Naive B cell (primary cell): ENCODE data around the gene ZNF335. TPM values are rescaled to one million over a fixed set of nuclear protein-coding genes. Genes with fewer than 3 reads are reported as not detected.

Experiments used
- ATAC-seq, 2 donors: fragments of 150-1000 bp; cut with Tn5 transposase; 2 replicates each; pipeline ENCODE4 v1.10.0; 2021; ENCODE audit warnings: low read depth in 2 of 2, mild to moderate bottlenecking in 2 of 2, moderate library complexity in 2 of 2
- DNase-seq: peaks from one replicate; pipeline ENCODE4 v3.0.0; 2022
- H3K27ac Mint-ChIP-seq, 6 donors: one replicate each; pipeline ENCODE4 v1.8.0; 2020 to 2022; ENCODE audit warnings: mild to moderate bottlenecking in 6 of 6, mixed read lengths in 6 of 6, moderate library complexity in 5 of 6, inconsistent platforms in 2 of 6
- H3K27me3 Mint-ChIP-seq, 3 donors: one replicate each; pipeline ENCODE4 v1.8.0; 2021 to 2022; ENCODE audit warnings: mixed read lengths in 3 of 3, mild to moderate bottlenecking in 1 of 3
- H3K36me3 Mint-ChIP-seq, 2 donors: one replicate each; pipeline ENCODE4 v1.8.0; 2020 to 2022; ENCODE audit warnings: mixed read lengths in 2 of 2, inconsistent platforms in 1 of 2, mild to moderate bottlenecking in 1 of 2
- H3K4me1 Mint-ChIP-seq, 3 donors: one replicate each; pipeline ENCODE4 v1.8.0; 2020 to 2022; ENCODE audit warnings: mixed read lengths in 3 of 3, inconsistent platforms in 1 of 3, mild to moderate bottlenecking in 1 of 3, moderate library complexity in 1 of 3
- H3K4me3 Mint-ChIP-seq, 8 donors: one replicate each; pipeline ENCODE4 v1.8.0; 2020 to 2022; ENCODE audit warnings: mild to moderate bottlenecking in 8 of 8, mixed read lengths in 8 of 8, moderate library complexity in 8 of 8, inconsistent platforms in 2 of 8
- H3K9me3 Mint-ChIP-seq, 7 donors: one replicate each; pipeline ENCODE4 v1.8.0; 2020 to 2022; ENCODE audit warnings: mixed read lengths in 7 of 7, mild to moderate bottlenecking in 5 of 7, inconsistent platforms in 2 of 7, moderate library complexity in 1 of 7
- polyA plus RNA-seq, 6 donors: library from polyadenylated mRNA; unstranded; fragments of 300-500 nt; fragmentation: Illumina TruSeq; gene quantifications; one replicate each; pipeline ENCODE4 v1.2.3, GENCODE V29; 2021; ENCODE audit warnings: low read depth in 6 of 6

The ZNF335 gene
- polyA plus RNA-seq, 6 donors from 2014 or later, result 10.4 to 24.3 (median 15.5) TPM

GRCh38 chr20:45926731-45927070 is 45.3 kb downstream of the ZNF335 start:
- peaks cover 0 to 10% (median 4%) of the 10 kb centered on the region in 3 donors for H3K27me3 Mint-ChIP-seq
- H3K36me3 Mint-ChIP-seq, result no peaks in the 10 kb centered on the region
- no peak overlapping the region for H3K4me3 Mint-ChIP-seq
- H3K9me3 Mint-ChIP-seq, result no peaks in the 10 kb centered on the region
- no peak for DNase-seq
- H3K4me1 Mint-ChIP-seq, result peaks cover 0 to 15% (median 5%) of the 10 kb centered on the region in 3 donors
- H3K27ac Mint-ChIP-seq, result no peak overlapping the region
- no peak for ATAC-seq

- no peak for DNase-seq
- Mint-ChIP-seq H3K27me3 (peaks cover 0 to 17% (median 11%) of the 10 kb centered on the region in 3 donors), H3K36me3 (no peaks in the 10 kb centered on the region), H3K9me3 (no peaks in the 10 kb centered on the region), H3K4me1 (peaks cover 0 to 18% (median 7%) of the 10 kb centered on the region in 3 donors), H3K27ac (no peak overlapping the region), H3K4me3 (no peak overlapping the region)
- ATAC-seq, result no peak
Measured at GRCh38 chr20:45925821-45926506, 46.0 kb downstream of the ZNF335 start.

- Mint-ChIP-seq H3K4me3 (no peak overlapping the region), H3K27me3 (peaks cover 4 to 29% (median 25%) of the 10 kb centered on the region in 3 donors), H3K9me3 (no peaks in the 10 kb centered on the region), H3K4me1 (peaks cover 0 to 18% (median 7%) of the 10 kb centered on the region in 3 donors), H3K27ac (peak overlapping the region in 1 of 6 donors; percentile 47), H3K36me3 (no peaks in the 10 kb centered on the region)
- ATAC-seq (no peak), DNase-seq (no peak)
Measured at GRCh38 chr20:45924391-45925261, 47.4 kb downstream of the ZNF335 start.

GRCh38 chr20:45921337-45922189 is 50.4 kb downstream of the ZNF335 start:
- peaks cover 4 to 45% (median 32%) of the 10 kb centered on the region in 3 donors for H3K27me3 Mint-ChIP-seq
- peak overlapping the region in 1 of 6 donors; percentile 38 for H3K27ac Mint-ChIP-seq
- no peaks in the 10 kb centered on the region for H3K36me3 Mint-ChIP-seq
- H3K4me3 Mint-ChIP-seq, result no peak overlapping the region
- DNase-seq (no peak), ATAC-seq (no peak)
- H3K9me3 Mint-ChIP-seq, result no peaks in the 10 kb centered on the region
- H3K4me1 Mint-ChIP-seq, result peaks cover 0 to 6% (median 4%) of the 10 kb centered on the region in 3 donors

- H3K9me3 Mint-ChIP-seq, result peaks cover 0 to 2% (median 0%) of the 10 kb centered on the region in 7 donors
- H3K27me3 Mint-ChIP-seq, result peaks cover 4 to 54% (median 39%) of the 10 kb centered on the region in 3 donors
- H3K36me3 Mint-ChIP-seq, result no peaks in the 10 kb centered on the region
- peak overlapping the region in 1 of 8 donors; percentile 29 for H3K4me3 Mint-ChIP-seq
- ATAC-seq (no peak), DNase-seq (no peak)
- peaks cover 0 to 6% (median 4%) of the 10 kb centered on the region in 3 donors for H3K4me1 Mint-ChIP-seq
- H3K27ac Mint-ChIP-seq, result peak overlapping the region in 1 of 6 donors; percentile 38
Measured at GRCh38 chr20:45920462-45921336, 51.3 kb downstream of the ZNF335 start.

- Mint-ChIP-seq H3K9me3 (peaks cover 0 to 2% (median 0%) of the 10 kb centered on the region in 7 donors), H3K36me3 (no peaks in the 10 kb centered on the region), H3K4me1 (peaks cover 0 to 6% (median 4%) of the 10 kb centered on the region in 3 donors), H3K27me3 (peaks cover 4 to 54% (median 39%) of the 10 kb centered on the region in 3 donors), H3K4me3 (no peak overlapping the region), H3K27ac (no peak overlapping the region)
- DNase-seq (no peak), ATAC-seq (no peak)
Measured at GRCh38 chr20:45919542-45920399, 52.2 kb downstream of the ZNF335 start.

- peak overlapping the region in 1 of 6 donors; percentile 14 for H3K27ac Mint-ChIP-seq
- peaks cover 0 to 2% (median 0%) of the 10 kb centered on the region in 7 donors for H3K9me3 Mint-ChIP-seq
- DNase-seq, result no peak
- H3K4me1 Mint-ChIP-seq, result peaks cover 0 to 6% (median 4%) of the 10 kb centered on the region in 3 donors
- peaks cover 10 to 62% (median 47%) of the 10 kb centered on the region in 3 donors for H3K27me3 Mint-ChIP-seq
- H3K4me3 Mint-ChIP-seq, result no peak overlapping the region
- H3K36me3 Mint-ChIP-seq, result no peaks in the 10 kb centered on the region
- ATAC-seq, result no peak
Measured at GRCh38 chr20:45918779-45919537, 53.0 kb downstream of the ZNF335 start.

- H3K4me3 Mint-ChIP-seq, result no peak overlapping the region
- H3K27me3 Mint-ChIP-seq, result peaks cover 10 to 62% (median 47%) of the 10 kb centered on the region in 3 donors
- DNase-seq (no peak), ATAC-seq (no peak)
- H3K36me3 Mint-ChIP-seq, result no peaks in the 10 kb centered on the region
- peaks cover 0 to 2% (median 0%) of the 10 kb centered on the region in 7 donors for H3K9me3 Mint-ChIP-seq
- no peak overlapping the region for H3K27ac Mint-ChIP-seq
- peaks cover 0 to 6% (median 4%) of the 10 kb centered on the region in 3 donors for H3K4me1 Mint-ChIP-seq
Measured at GRCh38 chr20:45918182-45918737, 53.7 kb downstream of the ZNF335 start.

GRCh38 chr20:45917790-45918141 is 54.2 kb downstream of the ZNF335 start:
- no peak overlapping the region for H3K27ac Mint-ChIP-seq
- no peak overlapping the region for H3K4me3 Mint-ChIP-seq
- H3K4me1 Mint-ChIP-seq, result peaks cover 1 to 6% (median 4%) of the 10 kb centered on the region in 3 donors
- DNase-seq (no peak), ATAC-seq (no peak)
- peaks cover 10 to 61% (median 47%) of the 10 kb centered on the region in 3 donors for H3K27me3 Mint-ChIP-seq
- peaks cover 0 to 2% (median 0%) of the 10 kb centered on the region in 7 donors for H3K9me3 Mint-ChIP-seq
- H3K36me3 Mint-ChIP-seq, result no peaks in the 10 kb centered on the region

GRCh38 chr20:45913116-45913515 is 58.9 kb downstream of the ZNF335 start:
- peak overlapping the region in 1 of 8 donors; percentile 44 for H3K4me3 Mint-ChIP-seq
- peaks cover 10 to 25% (median 18%) of the 10 kb centered on the region in 3 donors for H3K27me3 Mint-ChIP-seq

GRCh38 chr20:45912344-45912682 is 59.7 kb downstream of the ZNF335 start:
- H3K4me1 Mint-ChIP-seq, result peaks cover 12 to 21% (median 20%) of the 10 kb centered on the region in 3 donors
- peak overlapping the region in 7 of 8 donors; percentile 49 to 94 (median 65) for H3K4me3 Mint-ChIP-seq
- no peak for ATAC-seq
- no peak for DNase-seq
- peaks cover 0 to 5% (median 0%) of the 10 kb centered on the region in 7 donors for H3K9me3 Mint-ChIP-seq
- peaks cover 10 to 19% (median 18%) of the 10 kb centered on the region in 3 donors for H3K27me3 Mint-ChIP-seq
- H3K27ac Mint-ChIP-seq, result no peak overlapping the region
- H3K36me3 Mint-ChIP-seq, result no peaks in the 10 kb centered on the region

More at GRCh38 chr20:45913116-45913515, 58.9 kb downstream of the ZNF335 start:
- peaks cover 12 to 21% (median 20%) of the 10 kb centered on the region in 3 donors for H3K4me1 Mint-ChIP-seq
- DNase-seq, result no peak
- no peak for ATAC-seq
- peaks cover 0 to 5% (median 0%) of the 10 kb centered on the region in 7 donors for H3K9me3 Mint-ChIP-seq
- no peak overlapping the region for H3K27ac Mint-ChIP-seq
- no peaks in the 10 kb centered on the region for H3K36me3 Mint-ChIP-seq
